ENCODE measurements around the gene ZBTB7A.

- TF ChIP-seq GATA3 (IDR thresholded peaks at IDR 0.05; ENCODE audit: low read depth, low read length) (no peak), GATA2 (IDR thresholded peaks at IDR 0.05; ENCODE audit: low read depth, low read length) (no peak)
These were observed 33.4 kb downstream of the ZBTB7A start for GRCh38 chr19:4033028-4033956.

Measured in SH-SY5Y (cell line).